GM12878 (cell line): ENCODE data around the gene USB1. TPM values are rescaled to one million over a fixed set of nuclear protein-coding genes. Genes with fewer than 3 reads are reported as not detected.
A peak's percentile ranks its signal among the peaks of the same experiment; 100 is the strongest.

ENCODE experiments used
- ATAC-seq: fragments of 200-7000 bp; cut with Tn5 transposase; 3 replicates; pipeline ENCODE4 v1.9.1; 2020; ENCODE audit warnings: mild to moderate bottlenecking, moderate library complexity
- BruUV-seq: library from RNA; stranded (reverse); fragments of 400-500 nt; replicated peaks from 2 replicates; lab custom pipeline; 2021; lab: Mats Ljungman, UMichigan
- CTCF ChIA-PET: fragments of 300-600 bp; sonication (Branson Sonifier 250); formaldehyde crosslinking; extraction: SDS; loops from one replicate; lab custom pipeline; 2021; ENCODE audit warnings: inconsistent platforms; lab: Yijun Ruan, JAX
- POLR2A ChIA-PET: fragments of 350-600 bp; formaldehyde crosslinking; extraction: SDS; loops from one replicate; lab custom pipeline; 2021; ENCODE audit warnings: inconsistent platforms; lab: Charles Lee
- RAD21 ChIA-PET: fragments of 300-600 bp; sonication (Branson Sonifier 250); formaldehyde crosslinking; loops from one replicate; lab custom pipeline; 2023; ENCODE audit warnings: antibody characterized with exemption; ENCODE audit not compliant: unreplicated experiment; lab: Charles Lee
- SMC1A ChIA-PET: fragments of 300-600 bp; sonication (Branson Sonifier 250); formaldehyde crosslinking; loops from one replicate; lab custom pipeline; 2023; ENCODE audit not compliant: unreplicated experiment, uncharacterized antibody; lab: Charles Lee
- DNase-seq: peaks from one replicate; pipeline ENCODE4 v3.0.0-alpha.2; 2011; ENCODE audit warnings: low read depth, low spot score
- FAIRE-seq: peaks from 3 replicates; lab custom pipeline; 2011; peaks lifted over from hg19 to GRCh38; lab: Jason Lieb, UNC
- H2AFZ ChIP-seq: 2 replicates; pipeline ENCODE4 v1.6.0; 2011; ENCODE audit warnings: low read depth, low read length, control low read depth; ENCODE audit not compliant: control insufficient read depth
- H3K27ac ChIP-seq: 2 replicates; pipeline ENCODE4 v1.5.1; 2011; ENCODE audit warnings: control low read depth; ENCODE audit not compliant: control insufficient read depth, insufficient read depth
- H3K27me3 ChIP-seq, 2 experiments: replicated peaks in 1 of 2; 2 replicates each; pipeline versions ENCODE4 v1.6.0 to v1.6.1; 2011; ENCODE audit warnings: low read length in 1 of 2; ENCODE audit not compliant: control insufficient read depth in 2 of 2, insufficient read depth in 2 of 2
- H3K36me3 ChIP-seq, 2 experiments: 2 replicates each; pipeline ENCODE4 v1.5.1; 2011; ENCODE audit warnings: low read length in 1 of 2; ENCODE audit not compliant: control insufficient read depth in 2 of 2, insufficient read depth in 2 of 2
- H3K4me1 ChIP-seq: 2 replicates; pipeline ENCODE4 v1.6.1; 2011; ENCODE audit warnings: mild to moderate bottlenecking, low read length, moderate library complexity, mixed read lengths; ENCODE audit not compliant: control insufficient read depth, insufficient read depth
- H3K4me2 ChIP-seq: 2 replicates; pipeline ENCODE4 v1.6.0; 2011; ENCODE audit warnings: control low read depth; ENCODE audit not compliant: control insufficient read depth, insufficient read depth
- H3K4me3 ChIP-seq: fragments of 200-600 bp; sonication (generic); 2 replicates; pipeline ENCODE4 v1.5.1; 2016
- H3K79me2 ChIP-seq: 2 replicates; pipeline ENCODE4 v1.6.0; 2011; ENCODE audit warnings: low read length; ENCODE audit not compliant: control insufficient read depth, insufficient read depth
- H3K9ac ChIP-seq: 2 replicates; pipeline ENCODE4 v1.8.0; 2011; ENCODE audit warnings: low read length, control low read depth, mixed read lengths; ENCODE audit not compliant: control insufficient read depth, insufficient read depth
- H3K9me3 ChIP-seq: replicated peaks from 3 replicates; pipeline ENCODE4 v1.5.1; 2011; ENCODE audit warnings: mild to moderate bottlenecking, low read length; ENCODE audit not compliant: control insufficient read depth, insufficient read depth
- H4K20me1 ChIP-seq: 2 replicates; pipeline ENCODE4 v1.6.0; 2011; ENCODE audit not compliant: control insufficient read depth, insufficient read depth
- ATF7 ChIP-seq: fragments of 450-650 bp; IDR thresholded peaks from 2 replicates; pipeline ENCODE4 v1.6.1; 2016; ENCODE audit warnings: low read depth, mild to moderate bottlenecking
- BCL11A ChIP-seq: IDR thresholded peaks from 2 replicates; pipeline ENCODE4 v1.6.1; 2011; ENCODE audit warnings: low read depth, low read length
- EP300 ChIP-seq, 2 experiments: fragments of 150-350 bp in 1 of 2; IDR thresholded peaks; 2 replicates each; pipeline ENCODE4 v1.6.1; 2011 to 2012; ENCODE audit warnings: low read depth in 2 of 2, low read length in 2 of 2, borderline replicate concordance in 1 of 2, improper control_type of control experiment in 1 of 2, inconsistent platforms in 1 of 2; ENCODE audit not compliant: control insufficient read depth in 1 of 2
- ESRRA ChIP-seq: IDR thresholded peaks from 2 replicates; pipeline ENCODE4 v1.6.1; 2012; ENCODE audit warnings: mild to moderate bottlenecking, low read length, improper control_type of control experiment
- FOXM1 ChIP-seq: IDR thresholded peaks from 2 replicates; pipeline ENCODE4 v1.6.1; 2012; ENCODE audit warnings: low read depth, mild to moderate bottlenecking, inconsistent platforms, low read length, moderate library complexity
- NFYA ChIP-seq: IDR thresholded peaks from 2 replicates; pipeline ENCODE4 v1.6.1; 2011; ENCODE audit warnings: low read depth, mild to moderate bottlenecking, low read length, improper control_type of control experiment, borderline replicate concordance
- NR2C1 ChIP-seq: fragments of 450-650 bp; IDR thresholded peaks from 2 replicates; pipeline ENCODE4 v1.6.1; 2017; ENCODE audit warnings: antibody characterized with exemption, mild to moderate bottlenecking, moderate library complexity
- SPI1 ChIP-seq: IDR thresholded peaks from 2 replicates; pipeline ENCODE4 v1.6.1; 2011; ENCODE audit warnings: low read depth, mild to moderate bottlenecking, low read length, moderate library complexity, borderline replicate concordance; ENCODE audit not compliant: insufficient read depth
- TCF12 ChIP-seq: IDR thresholded peaks from 2 replicates; pipeline ENCODE4 v1.6.1; 2011; ENCODE audit warnings: low read depth, mild to moderate bottlenecking, low read length
- TCF3 ChIP-seq: IDR thresholded peaks from 2 replicates; pipeline ENCODE4 v1.6.1; 2012; ENCODE audit warnings: low read depth, mild to moderate bottlenecking, low read length, borderline replicate concordance; ENCODE audit not compliant: insufficient read depth
- YY1 ChIP-seq: IDR thresholded peaks from 2 replicates; pipeline ENCODE4 v1.6.1; 2011; ENCODE audit warnings: low read depth, mild to moderate bottlenecking, low read length
- WGBS: methylation state at CpG from one replicate; pipeline ENCODE4 v1.1.6; 2016; ENCODE audit warnings: low lambda C conversion rate; ENCODE audit not compliant: insufficient replicate concordance, insufficient coverage; ENCODE audit errors: missing lambda C conversion rate; 5-methylcytosine and 5-hydroxymethylcytosine counted together
- in situ Hi-C: fragments of 300-500 bp; cut with MboI; formaldehyde crosslinking; loops from 9 replicates; pipeline ENCODE4 v1.14.3; 2018; ENCODE audit warnings: mixed read lengths
- intact Hi-C: fragments of 100-400 bp; cut with micrococcal nuclease; formaldehyde crosslinking; loops from one replicate; pipeline ENCODE4 v1.14.2; 2022; ENCODE audit not compliant: unreplicated experiment
- polyA plus RNA-seq, 11 experiments: library from polyadenylated mRNA; depleted of rRNA in 4 of 11; unstranded in 6 of 11; stranded (reverse) in 5 of 11; fragments of >200 nt; fragmentation: Nextera tagmentation in 4 of 11; fragmentation: Illumina TruSeq in 1 of 11; extraction: Ambion mirVana in 4 of 11; extraction: Trizol in 1 of 11; gene quantifications; 1 replicate in 1 of 11; 2 replicates in 10 of 11; pipeline versions ENCODE4 v1.2.1 to v1.2.3, GENCODE V29; 2011 to 2016; ENCODE audit warnings: inconsistent platforms in 2 of 11, missing spikeins in 2 of 11, low read depth in 1 of 11
- total RNA-seq, 4 experiments: library from RNA; depleted of rRNA in 3 of 4; stranded (reverse); fragments of >200 nt in 3 of 4; fragmentation: Illumina TruSeq in 1 of 4; extraction: Trizol in 1 of 4; gene quantifications; 2 replicates each; pipeline versions ENCODE4 v1.2.1 to v1.2.3, GENCODE V29; 2013 to 2021
- TF ChIP-seq, protein P1 (sequence below): IDR thresholded peaks from 2 replicates; pipeline ENCODE4 v1.6.1; 2011; ENCODE audit warnings: mild to moderate bottlenecking, low read depth, low read length, moderate library complexity; ENCODE audit not compliant: insufficient replicate concordance
- TF ChIP-seq, protein P2 (sequence below), 3 experiments: IDR thresholded peaks in 2 of 3; conservative IDR thresholded peaks in 1 of 3; 2 replicates each; pipeline ENCODE4 v1.5.1; 2011; ENCODE audit warnings: low read depth in 3 of 3, low read length in 3 of 3, mild to moderate bottlenecking in 3 of 3, control low read depth in 2 of 3, moderate library complexity in 2 of 3, inconsistent platforms in 1 of 3, mixed read lengths in 1 of 3; ENCODE audit not compliant: control insufficient read depth in 2 of 3, insufficient read depth in 1 of 3; ENCODE audit errors: extremely low read depth in 1 of 3
- TF ChIP-seq, protein P3 (sequence below): fragments of 450-650 bp; IDR thresholded peaks from 2 replicates; pipeline ENCODE4 v1.6.1; 2014; ENCODE audit warnings: mild to moderate bottlenecking
- TF ChIP-seq, protein P4 (sequence below): IDR thresholded peaks from 2 replicates; pipeline ENCODE4 v1.6.1; 2011; ENCODE audit warnings: low read depth, low read length, improper control_type of control experiment, borderline replicate concordance

The USB1 gene
- total and polyA plus RNA-seq, 10 of the 15 experiments (the other 5 are each of a cell fraction or from before 2014, with no cell fraction given), result 7.9 to 72.2 (median 41.6) TPM

DNA sequence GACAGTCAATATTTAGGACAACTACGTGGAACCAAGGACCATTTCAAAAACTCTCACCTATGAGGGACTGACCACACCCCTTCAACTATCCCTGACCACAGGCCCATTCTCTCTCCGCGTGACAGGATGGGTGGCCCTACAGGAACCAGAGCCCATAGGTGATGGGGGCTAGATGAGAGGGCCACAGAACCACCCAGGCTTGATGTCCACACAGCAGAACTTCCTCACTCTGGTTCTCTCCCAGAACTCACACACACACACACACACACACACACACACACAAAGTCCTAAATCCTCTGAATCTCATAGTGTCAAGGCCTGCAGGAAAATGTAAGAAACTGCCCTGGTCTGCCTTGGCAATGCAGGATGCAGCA is 2.2 kb upstream of the USB1 start (continued):
- TF ChIP-seq, protein P1, sequence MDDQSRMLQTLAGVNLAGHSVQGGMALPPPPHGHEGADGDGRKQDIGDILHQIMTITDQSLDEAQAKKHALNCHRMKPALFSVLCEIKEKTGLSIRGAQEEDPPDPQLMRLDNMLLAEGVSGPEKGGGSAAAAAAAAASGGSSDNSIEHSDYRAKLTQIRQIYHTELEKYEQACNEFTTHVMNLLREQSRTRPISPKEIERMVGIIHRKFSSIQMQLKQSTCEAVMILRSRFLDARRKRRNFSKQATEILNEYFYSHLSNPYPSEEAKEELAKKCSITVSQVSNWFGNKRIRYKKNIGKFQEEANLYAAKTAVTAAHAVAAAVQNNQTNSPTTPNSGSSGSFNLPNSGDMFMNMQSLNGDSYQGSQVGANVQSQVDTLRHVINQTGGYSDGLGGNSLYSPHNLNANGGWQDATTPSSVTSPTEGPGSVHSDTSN, result no peak
- no peak for TF ChIP-seq FOXM1

DNA sequence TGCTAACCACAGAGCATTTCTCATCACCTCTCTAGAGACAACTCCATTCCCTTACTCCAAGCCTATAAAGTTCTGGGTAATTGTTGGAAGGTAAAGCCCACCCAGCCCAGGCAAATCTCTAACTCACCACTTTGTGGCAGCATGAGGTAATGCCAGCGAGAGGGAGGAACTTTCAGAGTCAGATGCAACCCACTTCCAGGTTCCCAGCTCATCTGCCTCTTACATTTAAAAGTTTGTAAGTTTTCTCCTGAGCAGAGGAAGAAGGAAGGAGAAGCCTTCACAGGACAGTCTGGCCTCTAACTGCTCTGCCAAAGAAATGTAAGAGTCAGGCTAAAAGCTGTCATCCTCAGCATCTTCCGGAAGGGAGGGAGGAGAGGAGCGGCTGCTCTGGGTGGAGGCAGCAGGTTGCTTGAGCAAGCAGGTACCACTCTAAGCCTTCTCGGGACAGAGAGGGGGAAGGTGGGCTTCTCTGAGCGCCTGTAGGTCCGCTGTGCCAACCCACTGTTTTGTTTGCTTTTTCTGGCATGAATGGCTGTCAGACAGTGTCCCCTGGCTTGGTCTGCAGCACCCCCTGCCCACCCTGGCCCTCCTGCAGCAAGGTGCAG is 1.7 kb upstream of the USB1 start:
- under 1% methylated on average over 6 of the region's 6 CpGs for WGBS
- ChIA-PET RAD21 (interaction anchor here (1.2 to 2.3 kb wide), 3 partner anchors 93 to 121 kb away, joined by 3 to 5 read pairs (median 4); no protein-coding TSS in a partner anchor), SMC1A (interaction anchor here (1.6 to 2.3 kb wide), 2 partner anchors 93 to 122 kb away, joined by 4 to 9 read pairs; no protein-coding TSS in a partner anchor), POLR2A (interaction anchor here (0.5 to 0.6 kb wide), 2 partner anchors 18 to 78 kb away, joined by 4 read pairs; no protein-coding TSS in a partner anchor), CTCF (interaction anchor here (0.9 to 3.8 kb wide), 8 partner anchors 20 to 420 kb away, joined by 3 to 20 read pairs (median 4); no protein-coding TSS in a partner anchor)
- H3K4me2 ChIP-seq, result peak overlapping the region; percentile 95
- no peak for DNase-seq
- H2AFZ ChIP-seq, result peak overlapping the region; percentile 5; the same call in 1 of the 2 replicates
- H3K27me3 ChIP-seq, result no peaks in the 10 kb centered on the region
- peak overlapping the region; percentile 76 for H3K4me3 ChIP-seq
- H3K27ac ChIP-seq, result peak overlapping the region; percentile 38
- peak overlapping the region; percentile 59 for H3K9ac ChIP-seq
- BruUV-seq, result no TSS peak
- no peaks in the 10 kb centered on the region; a peak in 1 of 4 replicates for H3K36me3 ChIP-seq
- no peaks in the 10 kb centered on the region for H4K20me1 ChIP-seq
- ATAC-seq, result 0 out of 3 replicates have a peak, but pooled peaks have one; percentile 5
- no peaks in the 10 kb centered on the region for H3K9me3 ChIP-seq
- in situ Hi-C loops, result no loop called here
- peaks cover 13% of the 10 kb centered on the region for H3K4me1 ChIP-seq
- 0 out of 2 replicates have a peak, but pooled peaks have one; percentile 32 for TF ChIP-seq ATF7
- TF ChIP-seq, protein P2, sequence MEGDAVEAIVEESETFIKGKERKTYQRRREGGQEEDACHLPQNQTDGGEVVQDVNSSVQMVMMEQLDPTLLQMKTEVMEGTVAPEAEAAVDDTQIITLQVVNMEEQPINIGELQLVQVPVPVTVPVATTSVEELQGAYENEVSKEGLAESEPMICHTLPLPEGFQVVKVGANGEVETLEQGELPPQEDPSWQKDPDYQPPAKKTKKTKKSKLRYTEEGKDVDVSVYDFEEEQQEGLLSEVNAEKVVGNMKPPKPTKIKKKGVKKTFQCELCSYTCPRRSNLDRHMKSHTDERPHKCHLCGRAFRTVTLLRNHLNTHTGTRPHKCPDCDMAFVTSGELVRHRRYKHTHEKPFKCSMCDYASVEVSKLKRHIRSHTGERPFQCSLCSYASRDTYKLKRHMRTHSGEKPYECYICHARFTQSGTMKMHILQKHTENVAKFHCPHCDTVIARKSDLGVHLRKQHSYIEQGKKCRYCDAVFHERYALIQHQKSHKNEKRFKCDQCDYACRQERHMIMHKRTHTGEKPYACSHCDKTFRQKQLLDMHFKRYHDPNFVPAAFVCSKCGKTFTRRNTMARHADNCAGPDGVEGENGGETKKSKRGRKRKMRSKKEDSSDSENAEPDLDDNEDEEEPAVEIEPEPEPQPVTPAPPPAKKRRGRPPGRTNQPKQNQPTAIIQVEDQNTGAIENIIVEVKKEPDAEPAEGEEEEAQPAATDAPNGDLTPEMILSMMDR (IDR thresholded peaks at IDR 0.05 in 2 of 3, conservative IDR thresholded peaks at IDR 0.05 in 1 of 3; ENCODE audit: control insufficient read depth in 2 of 3, extremely low read depth in 1 of 3, insufficient read depth in 1 of 3, low read depth in 3 of 3, low read length in 3 of 3), result peak in 2 of 3 experiments; percentile 15 to 16; a peak in 2 of 6 replicates
- no peak for TF ChIP-seq ESRRA
- TF ChIP-seq YY1, result no peak
- TF ChIP-seq TCF3, result no peak
- TF ChIP-seq, protein P3, sequence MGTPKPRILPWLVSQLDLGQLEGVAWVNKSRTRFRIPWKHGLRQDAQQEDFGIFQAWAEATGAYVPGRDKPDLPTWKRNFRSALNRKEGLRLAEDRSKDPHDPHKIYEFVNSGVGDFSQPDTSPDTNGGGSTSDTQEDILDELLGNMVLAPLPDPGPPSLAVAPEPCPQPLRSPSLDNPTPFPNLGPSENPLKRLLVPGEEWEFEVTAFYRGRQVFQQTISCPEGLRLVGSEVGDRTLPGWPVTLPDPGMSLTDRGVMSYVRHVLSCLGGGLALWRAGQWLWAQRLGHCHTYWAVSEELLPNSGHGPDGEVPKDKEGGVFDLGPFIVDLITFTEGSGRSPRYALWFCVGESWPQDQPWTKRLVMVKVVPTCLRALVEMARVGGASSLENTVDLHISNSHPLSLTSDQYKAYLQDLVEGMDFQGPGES, result no peak
- TF ChIP-seq BCL11A, result no peak
- no peak for TF ChIP-seq NFYA
- peak; percentile 12; the same call in 1 of the 2 replicates for TF ChIP-seq SPI1
- no peak for TF ChIP-seq TCF12
- TF ChIP-seq, protein P4, sequence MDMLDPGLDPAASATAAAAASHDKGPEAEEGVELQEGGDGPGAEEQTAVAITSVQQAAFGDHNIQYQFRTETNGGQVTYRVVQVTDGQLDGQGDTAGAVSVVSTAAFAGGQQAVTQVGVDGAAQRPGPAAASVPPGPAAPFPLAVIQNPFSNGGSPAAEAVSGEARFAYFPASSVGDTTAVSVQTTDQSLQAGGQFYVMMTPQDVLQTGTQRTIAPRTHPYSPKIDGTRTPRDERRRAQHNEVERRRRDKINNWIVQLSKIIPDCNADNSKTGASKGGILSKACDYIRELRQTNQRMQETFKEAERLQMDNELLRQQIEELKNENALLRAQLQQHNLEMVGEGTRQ, result no peak
- TF ChIP-seq NR2C1, result no peak
- no peak for TF ChIP-seq EP300 (IDR thresholded peaks at IDR 0.05; ENCODE audit: borderline replicate concordance in 1 of 2, control insufficient read depth in 1 of 2, low read depth in 2 of 2, low read length in 2 of 2)
- TF ChIP-seq, all 136 proteins: peak for 3
- peaks cover 12% of the 10 kb centered on the region for H3K79me2 ChIP-seq
- peak; percentile 92 for FAIRE-seq
- intact Hi-C loops, result no loop called here
